GM23248 (cell line): ENCODE data around the gene TMEM182.

ENCODE experiments used
- EZH2 ChIP-seq: fragments of 200-600 bp; sonication (generic); IDR thresholded peaks from 2 replicates; pipeline ENCODE4 v1.6.1; 2018; ENCODE audit warnings: antibody characterized with exemption, mild to moderate bottlenecking; ENCODE audit not compliant: insufficient read depth, poor library complexity, severe bottlenecking
- EZH2phosphoT487 ChIP-seq: fragments of 200-600 bp; sonication (generic); IDR thresholded peaks from 2 replicates; pipeline ENCODE4 v1.6.1; 2018; ENCODE audit warnings: antibody characterized with exemption, moderate library complexity, mild to moderate bottlenecking, low read depth; ENCODE audit not compliant: insufficient read depth

- TF ChIP-seq EZH2 (no peak), EZH2phosphoT487 (no peak)
Observed at GRCh38 chr2:102724016-102724490, 37.8 kb upstream of the TMEM182 start.
